A549 (cell line): ENCODE measurements around the gene DIPK1B.

Experiments used
- CBX2 ChIP-seq: fragments of 200-600 bp; sonication (generic); IDR thresholded peaks from 2 replicates; pipeline ENCODE4 v1.6.1; 2016; ENCODE audit warnings: low read depth, mild to moderate bottlenecking, borderline replicate concordance
- CTCF ChIP-seq: fragments of >200 bp; sonication (Bioruptor Twin); formaldehyde crosslinking; IDR thresholded peaks from 3 replicates; pipeline ENCODE4 v1.5.1; 2016
- FOSL2 ChIP-seq, 2 experiments: fragments of 450-650 bp in 1 of 2; fragments of >200 bp in 1 of 2; sonication (Bioruptor Twin) in 1 of 2; formaldehyde crosslinking; IDR thresholded peaks; 2 replicates each; pipeline versions ENCODE4 v1.5.0 to v1.6.1; 2016 to 2020; ENCODE audit warnings: mild to moderate bottlenecking in 1 of 2, moderate library complexity in 1 of 2
- ZFP36 ChIP-seq: fragments of 450-650 bp; IDR thresholded peaks from 2 replicates; pipeline ENCODE4 v1.6.1; 2014; ENCODE audit warnings: borderline replicate concordance; ENCODE audit not compliant: partially characterized antibody

DNA sequence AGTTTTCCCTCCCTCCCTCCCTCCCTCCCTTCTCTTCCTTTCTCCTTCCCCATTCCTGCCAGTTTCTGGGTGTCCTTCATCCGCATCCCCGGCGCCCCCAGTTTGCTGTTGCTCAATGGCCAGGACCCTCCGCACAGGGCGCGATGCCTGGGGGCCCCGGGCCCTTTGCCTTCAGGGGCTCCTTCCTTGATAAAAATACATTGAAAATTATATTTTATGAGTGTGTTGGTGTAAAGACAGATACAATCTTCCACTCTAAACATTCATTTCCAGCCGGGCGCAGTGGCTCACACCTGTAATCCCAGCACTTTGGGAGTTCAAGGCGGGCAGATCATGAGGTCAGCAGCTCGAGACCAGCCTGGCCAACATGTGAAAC lies 17.5 kb upstream of the DIPK1B start:
- TF ChIP-seq CTCF, result no peak
- no peak for TF ChIP-seq ZFP36
- TF ChIP-seq FOSL2 (IDR thresholded peaks at IDR 0.05), result no peak
- no peak for TF ChIP-seq FOSL2 (CRISPR knock-in tag; IDR thresholded peaks at IDR 0.05)
- TF ChIP-seq CBX2, result no peak
